B cell (primary cell): Measurements from ENCODE around the gene C1R. TPM values are rescaled to one million over a fixed set of nuclear protein-coding genes. Genes with fewer than 3 reads are reported as not detected.

Source experiments
- ATAC-seq: fragments of 200-7000 bp; cut with Tn5 transposase; one replicate; pipeline ENCODE4 v1.10.0; 2021; ENCODE audit warnings: low read depth, mild to moderate bottlenecking, moderate number of reproducible peaks, moderate library complexity
- CTCF ChIA-PET: fragments of 350-600 bp; sonication (Branson Sonifier 250); formaldehyde crosslinking; loops from one replicate; lab custom pipeline; 2021; ENCODE audit warnings: antibody characterized with exemption, inconsistent platforms; lab: Charles Lee
- POLR2A ChIA-PET: fragments of 350-600 bp; sonication (Branson Sonifier 250); formaldehyde crosslinking; loops from one replicate; lab custom pipeline; 2021; ENCODE audit warnings: antibody characterized with exemption; lab: Charles Lee
- DNase-seq: peaks from one replicate; pipeline ENCODE4 v3.0.0; 2013
- H2AFZ ChIP-seq: 2 replicates; pipeline ENCODE4 v1.6.1; 2012; ENCODE audit warnings: mild to moderate bottlenecking, low read depth, low read length; ENCODE audit not compliant: insufficient read depth, poor library complexity, severe bottlenecking
- H3K27ac ChIP-seq, 2 donors: 1 replicate in 1 of 2; 2 replicates in 1 of 2; pipeline ENCODE4 v1.5.1; 2012 to 2013; ENCODE audit warnings: low read length in 2 of 2, mild to moderate bottlenecking in 2 of 2, moderate library complexity in 1 of 2
- H3K27me3 ChIP-seq, 4 experiments: fragments of 200-600 bp in 1 of 4; sonication (generic) in 1 of 4; replicated peaks in 1 of 4; 1 replicate in 2 of 4; 2 replicates in 2 of 4; pipeline versions ENCODE4 v1.6.1 to v1.7.0; 2013 to 2016; ENCODE audit warnings: low read length in 3 of 4, mild to moderate bottlenecking in 2 of 4, mixed read lengths in 1 of 4, moderate library complexity in 1 of 4; ENCODE audit not compliant: insufficient read depth in 4 of 4, control insufficient read depth in 3 of 4; ENCODE audit errors: control extremely low read depth in 1 of 4
- H3K36me3 ChIP-seq, 2 experiments: replicated peaks in 1 of 2; 1 replicate in 1 of 2; 2 replicates in 1 of 2; pipeline versions ENCODE4 v1.6.1 to v1.7.1; 2013; ENCODE audit warnings: low read length in 1 of 2; ENCODE audit not compliant: insufficient read depth in 2 of 2, control insufficient read depth in 1 of 2; ENCODE audit errors: control extremely low read depth in 1 of 2, extremely low read depth in 1 of 2
- H3K4me1 ChIP-seq, 2 donors: fragments of 200-600 bp in 1 of 2; sonication (generic) in 1 of 2; 1 replicate in 1 of 2; 2 replicates in 1 of 2; pipeline versions ENCODE4 v1.5.1 to v1.6.1; 2013 to 2017; ENCODE audit warnings: low read length in 2 of 2; ENCODE audit not compliant: control insufficient read depth in 2 of 2, insufficient read depth in 2 of 2
- H3K4me2 ChIP-seq: replicated peaks from 2 replicates; pipeline ENCODE3; 2012; ENCODE audit warnings: mild to moderate bottlenecking, low read depth, low read length; ENCODE audit not compliant: poor library complexity, severe bottlenecking
- H3K4me3 ChIP-seq, 5 experiments: fragments of 200-600 bp in 1 of 5; sonication (generic) in 1 of 5; 1 replicate in 3 of 5; 2 replicates in 2 of 5; pipeline versions ENCODE4 v1.5.1 to v1.7.0; 2011 to 2016; ENCODE audit warnings: low read length in 4 of 5, mild to moderate bottlenecking in 4 of 5, low read depth in 2 of 5, control low read depth in 1 of 5, moderate library complexity in 1 of 5; ENCODE audit not compliant: insufficient read depth in 1 of 5; ENCODE audit errors: control extremely low read depth in 1 of 5, extremely low read depth in 1 of 5
- H3K79me2 ChIP-seq: fragments of 200-600 bp; sonication (generic); one replicate; pipeline ENCODE4 v1.6.0; 2016; ENCODE audit warnings: low read length; ENCODE audit not compliant: control insufficient read depth, insufficient read depth
- H3K9ac ChIP-seq: fragments of 200-600 bp; sonication (generic); 2 replicates; pipeline ENCODE4 v1.6.1; 2017; ENCODE audit warnings: mild to moderate bottlenecking, low read length, moderate library complexity
- H3K9me3 ChIP-seq, 3 donors: one replicate each; pipeline versions ENCODE4 v1.6.1 to v1.7.1; 2013; ENCODE audit warnings: low read length in 2 of 3; ENCODE audit not compliant: control insufficient read depth in 2 of 3, insufficient read depth in 1 of 3; ENCODE audit errors: control extremely low read depth in 1 of 3
- H4K20me1 ChIP-seq: 2 replicates; pipeline ENCODE4 v1.6.0; 2012; ENCODE audit warnings: mild to moderate bottlenecking, low read length; ENCODE audit not compliant: insufficient read depth, control insufficient read depth, poor library complexity, severe bottlenecking
- H3K27ac Mint-ChIP-seq: one replicate; pipeline ENCODE4 v1.8.0; 2021; ENCODE audit warnings: mixed read lengths
- H3K27me3 Mint-ChIP-seq: one replicate; pipeline ENCODE4 v1.8.0; 2021; ENCODE audit warnings: mixed read lengths
- H3K4me1 Mint-ChIP-seq: one replicate; pipeline ENCODE4 v1.8.0; 2021; ENCODE audit warnings: mixed read lengths
- H3K4me3 Mint-ChIP-seq: one replicate; pipeline ENCODE4 v1.8.0; 2021; ENCODE audit warnings: mixed read lengths
- H3K9me3 Mint-ChIP-seq: one replicate; pipeline ENCODE4 v1.8.0; 2022; ENCODE audit warnings: mixed read lengths; ENCODE audit not compliant: insufficient read depth
- EZH2 ChIP-seq: IDR thresholded peaks from 2 replicates; pipeline ENCODE4 v1.6.1; 2012; ENCODE audit warnings: borderline replicate concordance, low read depth, mild to moderate bottlenecking, moderate library complexity, low read length; ENCODE audit not compliant: insufficient read depth, poor library complexity, severe bottlenecking
- WGBS: methylation state at CpG from one replicate; pipeline ENCODE4 v1.1.5; 2013; ENCODE audit warnings: missing lambda C conversion rate; ENCODE audit not compliant: insufficient coverage; 5-methylcytosine and 5-hydroxymethylcytosine counted together
- intact Hi-C: fragments of 100-400 bp; cut with micrococcal nuclease; formaldehyde crosslinking; loops from one replicate; pipeline ENCODE4 v1.10.0; 2022
- polyA plus RNA-seq: library from polyadenylated mRNA; depleted of rRNA; stranded (reverse); fragments of >200 nt; gene quantifications from 2 replicates; pipeline ENCODE4 v1.2.3, GENCODE V29; 2012
- total RNA-seq, 2 donors: library from RNA; stranded (reverse); fragments of 120-200 nt in 1 of 2; gene quantifications; 1 replicate in 1 of 2; 2 replicates in 1 of 2; pipeline versions ENCODE4 v1.2.3 to v1.2.4, GENCODE V29; 2013 to 2022
- TF ChIP-seq, protein P1 (sequence below): fragments of 200-600 bp; IDR thresholded peaks from one replicate; pipeline ENCODE4 v1.8.0; 2022; ENCODE audit warnings: antibody characterized with exemption, mild to moderate bottlenecking

Gene C1R
- total and polyA plus RNA-seq, 2 donors (not counting 1 experiment from before 2014, with no cell fraction given) = 1.5 to 2.0 TPM

DNA sequence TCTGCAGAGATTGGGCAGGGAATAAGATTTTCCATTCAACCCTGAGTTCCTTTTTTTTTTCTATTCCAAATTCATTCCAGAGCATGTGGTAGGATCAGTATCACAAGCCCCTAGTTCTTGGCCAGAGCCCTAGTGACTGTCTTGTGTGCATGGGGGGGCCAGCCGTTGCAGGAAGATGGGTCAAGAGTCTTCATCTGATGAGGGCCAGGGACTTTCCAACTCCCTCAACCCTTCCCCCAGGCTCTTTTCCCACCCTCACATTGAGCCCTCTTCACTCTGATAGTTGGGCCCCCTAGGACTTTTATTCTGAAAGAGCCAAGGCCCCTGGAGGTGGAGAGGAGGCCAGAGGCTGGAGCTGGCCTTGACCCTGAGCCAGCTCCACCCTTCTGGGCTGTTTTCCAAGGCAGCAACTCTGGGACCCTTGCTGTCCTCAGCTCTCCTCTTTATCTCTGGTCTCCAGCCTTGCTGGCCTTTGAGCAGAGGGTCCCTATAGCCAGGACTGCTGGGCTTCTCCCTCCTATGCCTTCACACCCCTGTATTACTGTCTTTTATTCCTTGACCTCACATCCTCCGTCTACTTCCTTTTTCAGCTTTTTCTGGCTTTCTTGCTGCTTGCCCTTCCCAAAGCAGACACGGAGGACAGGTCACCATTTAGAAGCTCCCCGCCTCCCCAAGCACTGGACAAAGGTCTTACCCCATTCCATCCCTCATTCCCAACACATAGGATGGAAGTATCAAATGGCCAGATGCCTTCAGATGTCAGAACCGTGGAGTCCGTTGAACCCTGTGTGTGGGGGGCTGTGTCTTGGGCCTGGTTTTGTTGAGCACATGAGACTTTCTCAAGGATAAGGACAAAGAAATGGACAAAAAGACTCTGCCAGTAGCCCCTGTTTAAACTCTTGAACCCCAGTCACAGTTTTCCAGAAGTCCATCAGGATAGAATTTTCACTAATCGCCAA is 30.8 kb upstream of the C1R start:
- Mint-ChIP-seq H3K4me1 (peaks cover 2% of the 10 kb centered on the region), H3K27ac (no peak overlapping the region), H3K4me3 (no peak overlapping the region), H3K27me3 (no peaks in the 10 kb centered on the region), H3K9me3 (no peaks in the 10 kb centered on the region)
- ChIA-PET POLR2A (no interaction called here), CTCF (interaction anchor here (0.6 to 1.1 kb wide), 4 partner anchors 13 to 123 kb away, joined by 3 to 4 read pairs (median 3); partner anchors contain the start of gene C1RL)
- H3K9me3 ChIP-seq = no peaks in the 10 kb centered on the region
- no peak overlapping the region for H3K4me2 ChIP-seq
- H3K79me2 ChIP-seq = no peaks in the 10 kb centered on the region
- intact Hi-C loops = no loop called here
- no peak overlapping the region for H2AFZ ChIP-seq
- TF ChIP-seq, protein P1, sequence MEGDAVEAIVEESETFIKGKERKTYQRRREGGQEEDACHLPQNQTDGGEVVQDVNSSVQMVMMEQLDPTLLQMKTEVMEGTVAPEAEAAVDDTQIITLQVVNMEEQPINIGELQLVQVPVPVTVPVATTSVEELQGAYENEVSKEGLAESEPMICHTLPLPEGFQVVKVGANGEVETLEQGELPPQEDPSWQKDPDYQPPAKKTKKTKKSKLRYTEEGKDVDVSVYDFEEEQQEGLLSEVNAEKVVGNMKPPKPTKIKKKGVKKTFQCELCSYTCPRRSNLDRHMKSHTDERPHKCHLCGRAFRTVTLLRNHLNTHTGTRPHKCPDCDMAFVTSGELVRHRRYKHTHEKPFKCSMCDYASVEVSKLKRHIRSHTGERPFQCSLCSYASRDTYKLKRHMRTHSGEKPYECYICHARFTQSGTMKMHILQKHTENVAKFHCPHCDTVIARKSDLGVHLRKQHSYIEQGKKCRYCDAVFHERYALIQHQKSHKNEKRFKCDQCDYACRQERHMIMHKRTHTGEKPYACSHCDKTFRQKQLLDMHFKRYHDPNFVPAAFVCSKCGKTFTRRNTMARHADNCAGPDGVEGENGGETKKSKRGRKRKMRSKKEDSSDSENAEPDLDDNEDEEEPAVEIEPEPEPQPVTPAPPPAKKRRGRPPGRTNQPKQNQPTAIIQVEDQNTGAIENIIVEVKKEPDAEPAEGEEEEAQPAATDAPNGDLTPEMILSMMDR = no peak
- no peak for TF ChIP-seq EZH2
- no peaks in the 10 kb centered on the region for H3K36me3 ChIP-seq
- 92% methylated on average over 5 of the region's 7 CpGs for WGBS
- no peak overlapping the region for H3K27ac ChIP-seq
- no peaks in the 10 kb centered on the region for H3K4me1 ChIP-seq
- H3K27me3 ChIP-seq = no peaks in the 10 kb centered on the region
- no peak overlapping the region for H3K9ac ChIP-seq
- ATAC-seq (no peak), DNase-seq (no peak)
- no peaks in the 10 kb centered on the region for H4K20me1 ChIP-seq
- H3K4me3 ChIP-seq = no peak overlapping the region

DNA sequence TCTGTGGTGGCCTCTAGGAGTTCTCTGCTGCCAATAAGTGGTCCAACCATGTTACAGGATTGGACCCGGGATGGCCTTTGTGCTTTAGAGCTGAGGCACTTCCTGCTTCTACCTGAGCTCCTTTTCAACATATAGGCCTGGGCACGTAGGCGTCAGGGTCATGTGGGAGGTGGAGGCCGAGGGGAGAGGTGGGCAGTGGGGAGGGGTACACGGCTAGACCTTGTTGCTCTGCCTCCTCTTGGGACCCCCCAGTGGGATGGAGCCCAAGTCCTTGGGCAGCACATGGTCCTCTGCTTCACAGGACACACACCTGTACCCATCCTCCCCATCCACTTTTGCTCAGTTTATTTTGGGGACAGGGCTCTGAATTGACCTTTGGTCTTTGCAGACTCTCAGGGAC is 29.1 kb upstream of the C1R start:
- no peaks in the 10 kb centered on the region for H4K20me1 ChIP-seq
- TF ChIP-seq, protein P1 = no peak
- TF ChIP-seq EZH2 = no peak
- ChIA-PET POLR2A (interaction anchor here (0.8 kb wide), 1 partner anchor 9 kb away, joined by 3 read pairs; the partner anchor contains the start of gene CLSTN3), CTCF (interaction anchor here (1.5 kb wide), 1 partner anchor 9 kb away, joined by 4 read pairs; no protein-coding TSS in a partner anchor)
- no peaks in the 10 kb centered on the region for H3K27me3 ChIP-seq
- H3K4me2 ChIP-seq = no peak overlapping the region
- no peak overlapping the region for H3K4me3 ChIP-seq
- no peak overlapping the region for H3K9ac ChIP-seq
- Mint-ChIP-seq H3K4me1 (no peaks in the 10 kb centered on the region), H3K4me3 (no peak overlapping the region), H3K9me3 (no peaks in the 10 kb centered on the region), H3K27me3 (no peaks in the 10 kb centered on the region), H3K27ac (no peak overlapping the region)
- intact Hi-C loops = no loop called here
- H3K79me2 ChIP-seq = no peaks in the 10 kb centered on the region
- H2AFZ ChIP-seq = no peak overlapping the region
- H3K4me1 ChIP-seq = no peaks in the 10 kb centered on the region
- H3K27ac ChIP-seq = no peak overlapping the region
- 86% methylated on average over 2 of the region's 5 CpGs for WGBS
- DNase-seq (no peak), ATAC-seq (no peak)
- peaks cover 0 to 11% of the 10 kb centered on the region in 2 experiments for H3K36me3 ChIP-seq
- H3K9me3 ChIP-seq = no peaks in the 10 kb centered on the region
